ENCODE data around the gene MTX2.

The MTX2 gene

GRCh38 chr2:176269319-176270099 lies at the start of gene MTX2:
MTX2 (plus strand) TSS chr2:176269442; CDS start chr2:176269630, 188 bp downstream.
- DNase-seq, result peak; percentile 63

- DNase-seq, result no peak
Observed at GRCh38 chr2:176227874-176228273, 41.4 kb upstream of the MTX2 start.

- DNase-seq, result no peak
Observed at GRCh38 chr2:176234156-176234555, 35.1 kb upstream of the MTX2 start.

GRCh38 chr2:176234940-176235339 lies 34.3 kb upstream of the MTX2 start:
- no peak for DNase-seq

GRCh38 chr2:176237456-176237855 lies 31.8 kb upstream of the MTX2 start:
- DNase-seq, result no peak

GRCh38 chr2:176239031-176239430 lies 30.2 kb upstream of the MTX2 start:
- no peak for DNase-seq

GRCh38 chr2:176240301-176240700 lies 28.9 kb upstream of the MTX2 start:
- no peak for DNase-seq

GRCh38 chr2:176242276-176242675 lies 27.0 kb upstream of the MTX2 start:
- DNase-seq, result no peak

- no peak for DNase-seq
Observed at GRCh38 chr2:176246331-176246730, 22.9 kb upstream of the MTX2 start.

GRCh38 chr2:176247859-176248258 lies 21.4 kb upstream of the MTX2 start:
- no peak for DNase-seq

- no peak for DNase-seq
Observed at GRCh38 chr2:176251928-176252327, 17.3 kb upstream of the MTX2 start.

- DNase-seq, result no peak
Observed at GRCh38 chr2:176260689-176261088, 8.6 kb upstream of the MTX2 start.

GRCh38 chr2:176261136-176261535 lies 8.1 kb upstream of the MTX2 start:
- no peak for DNase-seq

GRCh38 chr2:176268976-176269318 lies 295 bp upstream of the MTX2 start:
- DNase-seq, result no peak

GRCh38 chr2:176270100-176270750 lies 983 bp downstream of the MTX2 start:
- DNase-seq, result no peak

- no peak for DNase-seq
Observed at GRCh38 chr2:176272870-176273459, 3.7 kb downstream of the MTX2 start.

GRCh38 chr2:176278927-176279326 lies 9.7 kb downstream of the MTX2 start:
- no peak for DNase-seq

GRCh38 chr2:176280156-176280555 lies 10.9 kb downstream of the MTX2 start:
- no peak for DNase-seq

GRCh38 chr2:176280867-176281658 lies 11.8 kb downstream of the MTX2 start:
- no peak for DNase-seq

GRCh38 chr2:176283291-176284068 lies 14.2 kb downstream of the MTX2 start:
- DNase-seq, result no peak

- no peak for DNase-seq
Observed at GRCh38 chr2:176284461-176285049, 15.3 kb downstream of the MTX2 start.

GRCh38 chr2:176285321-176285720 lies 16.1 kb downstream of the MTX2 start:
- DNase-seq, result no peak
